HepG2 (cell line): Measurements from ENCODE around the gene HAPLN2. TPM values are rescaled to one million over a fixed set of nuclear protein-coding genes. Genes with fewer than 3 reads are reported as not detected.

Experiments used
- ATF1 ChIP-seq: IDR thresholded peaks from 2 replicates; pipeline ENCODE4 v1.6.1; 2016; ENCODE audit warnings: mild to moderate bottlenecking, control low read depth
- ATM ChIP-seq: fragments of 450-650 bp; IDR thresholded peaks from 2 replicates; pipeline ENCODE4 v1.7.1; 2017; ENCODE audit warnings: mild to moderate bottlenecking, borderline replicate concordance
- CCDC6 ChIP-seq: sonication (generic); formaldehyde crosslinking; IDR thresholded peaks from 2 replicates; pipeline ENCODE4 v1.8.1; 2022; ENCODE audit warnings: mild to moderate bottlenecking, missing genetic modification reagents, moderate library complexity
- CHD2 ChIP-seq: IDR thresholded peaks from 2 replicates; pipeline ENCODE4 v1.6.1; 2011; ENCODE audit warnings: low read depth, low read length, improper control_type of control experiment
- GLMP ChIP-seq: sonication (generic); formaldehyde crosslinking; IDR thresholded peaks from 2 replicates; pipeline ENCODE4 v1.9.0; 2021; ENCODE audit warnings: missing genetic modification reagents, mild to moderate bottlenecking, borderline replicate concordance
- IKZF5 ChIP-seq: IDR thresholded peaks from 2 replicates; pipeline ENCODE4 v1.6.1; 2018; ENCODE audit warnings: missing genetic modification reagents, mild to moderate bottlenecking, missing compliant biosample characterization
- KMT2B ChIP-seq: IDR thresholded peaks from 2 replicates; pipeline ENCODE4 v1.6.1; 2016; ENCODE audit warnings: missing genetic modification reagents, missing compliant biosample characterization
- MEIS1 ChIP-seq: sonication (generic); formaldehyde crosslinking; IDR thresholded peaks from 2 replicates; pipeline ENCODE4 v1.9.0; 2021; ENCODE audit warnings: mild to moderate bottlenecking, missing genetic modification reagents, moderate library complexity, borderline replicate concordance
- MTF1 ChIP-seq: sonication (generic); formaldehyde crosslinking; IDR thresholded peaks from 2 replicates; pipeline ENCODE4 v1.5.0; 2020; ENCODE audit warnings: missing genetic modification reagents
- NFE2L2 ChIP-seq: fragments of 150-350 bp; IDR thresholded peaks from 2 replicates; pipeline ENCODE4 v1.6.1; 2014; ENCODE audit warnings: low read length
- NFYC ChIP-seq: IDR thresholded peaks from 2 replicates; pipeline ENCODE4 v1.6.1; 2016; ENCODE audit warnings: missing genetic modification reagents, missing compliant biosample characterization
- PHF20 ChIP-seq: sonication (generic); formaldehyde crosslinking; IDR thresholded peaks from 2 replicates; pipeline ENCODE4 v1.5.0; 2020; ENCODE audit warnings: mild to moderate bottlenecking, missing genetic modification reagents
- RAD51 ChIP-seq: fragments of 450-650 bp; IDR thresholded peaks from 2 replicates; pipeline ENCODE4 v1.6.1; 2016; ENCODE audit warnings: borderline replicate concordance
- TAF15 ChIP-seq: fragments of 200-400 bp; formaldehyde crosslinking; IDR thresholded peaks from one replicate; pipeline ENCODE4 v1.6.1; 2018; ENCODE audit warnings: mild to moderate bottlenecking, low read depth, low read length; ENCODE audit not compliant: poor library complexity, severe bottlenecking
- THRA ChIP-seq: sonication (generic); formaldehyde crosslinking; IDR thresholded peaks from 2 replicates; pipeline ENCODE4 v1.4.0; 2020; ENCODE audit warnings: missing genetic modification reagents, borderline replicate concordance
- ZBTB46 ChIP-seq: sonication (generic); formaldehyde crosslinking; IDR thresholded peaks from 2 replicates; pipeline ENCODE4 v1.4.0; 2020; ENCODE audit warnings: mild to moderate bottlenecking, missing genetic modification reagents, borderline replicate concordance
- ZNF567 ChIP-seq: sonication (generic); formaldehyde crosslinking; IDR thresholded peaks from 2 replicates; pipeline ENCODE4 v1.8.1; 2023; ENCODE audit warnings: mild to moderate bottlenecking, missing genetic modification reagents, borderline replicate concordance
- ZNF7 ChIP-seq: IDR thresholded peaks from 2 replicates; pipeline ENCODE4 v1.6.1; 2016; ENCODE audit warnings: missing biosample characterization, missing genetic modification reagents
- polyA plus RNA-seq, 8 experiments: library from polyadenylated mRNA; depleted of rRNA in 3 of 8; stranded (reverse) in 7 of 8; unstranded in 1 of 8; fragments of >200 nt; fragmentation: Illumina TruSeq in 4 of 8; extraction: Trizol in 4 of 8; gene quantifications; 2 replicates each; pipeline versions ENCODE4 v1.2.1 to v1.2.3, GENCODE V29; 2011 to 2016; ENCODE audit warnings: low read depth in 4 of 8, missing spikeins in 1 of 8, mixed read lengths in 1 of 8; ENCODE audit not compliant: insufficient read depth in 1 of 8
- total RNA-seq, 5 experiments: library from RNA; depleted of rRNA; stranded (reverse); fragments of >200 nt; fragmentation: Illumina TruSeq; extraction: Trizol; gene quantifications; 2 replicates each; pipeline ENCODE4 v1.2.3, GENCODE V29; 2016; ENCODE audit warnings: low read depth in 1 of 5
- TF ChIP-seq, protein P1 (sequence below): sonication (generic); formaldehyde crosslinking; conservative IDR thresholded peaks from 2 replicates; pipeline ENCODE4 v1.4.0; 2020; ENCODE audit warnings: mild to moderate bottlenecking, missing genetic modification reagents, moderate library complexity
- TF ChIP-seq, protein P2 (sequence below): sonication (generic); formaldehyde crosslinking; IDR thresholded peaks from 2 replicates; pipeline ENCODE4 v1.4.0; 2020; ENCODE audit warnings: mild to moderate bottlenecking, missing genetic modification reagents

HAPLN2 gene
- total and polyA plus RNA-seq, 2 of the 13 experiments (the other 11 are each of a cell fraction or from before 2014, with no cell fraction given), result not detected

DNA sequence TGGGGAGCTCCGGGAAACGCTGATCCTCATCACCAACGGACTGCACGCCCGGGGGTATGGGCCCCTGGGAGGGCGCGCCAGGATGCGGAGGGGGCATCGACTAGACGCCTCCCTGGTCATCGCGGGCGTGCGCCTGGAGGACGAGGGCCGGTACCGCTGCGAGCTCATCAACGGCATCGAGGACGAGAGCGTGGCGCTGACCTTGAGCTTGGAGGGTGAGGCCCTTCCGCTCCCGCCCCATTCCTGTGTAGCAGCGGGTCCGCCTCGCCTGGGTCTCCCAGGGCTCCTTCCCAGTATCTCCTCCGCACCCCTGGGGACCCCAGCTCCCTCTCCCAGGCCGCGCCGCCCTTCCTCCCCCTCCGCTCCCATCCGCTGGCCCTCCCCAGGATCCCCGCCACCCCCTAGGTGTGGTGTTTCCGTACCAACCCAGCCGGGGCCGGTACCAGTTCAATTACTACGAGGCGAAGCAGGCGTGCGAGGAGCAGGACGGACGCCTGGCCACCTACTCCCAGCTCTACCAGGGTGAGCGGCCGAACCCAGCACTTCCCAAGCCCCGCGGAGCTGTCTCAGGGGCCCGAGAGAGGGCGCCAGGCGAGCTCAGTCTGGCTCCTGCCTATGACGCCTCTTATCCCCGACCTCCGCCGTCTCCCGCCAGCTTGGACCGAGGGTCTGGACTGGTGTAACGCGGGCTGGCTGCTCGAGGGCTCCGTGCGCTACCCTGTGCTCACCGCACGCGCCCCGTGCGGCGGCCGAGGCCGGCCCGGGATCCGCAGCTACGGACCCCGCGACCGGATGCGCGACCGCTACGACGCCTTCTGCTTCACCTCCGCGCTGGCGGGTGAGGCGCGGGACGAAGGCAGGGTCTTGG lies 5.0 kb downstream of the HAPLN2 start (continued):
- TF ChIP-seq THRA (CRISPR knock-in tag) (no peak), CCDC6 (CRISPR knock-in tag) (no peak), CHD2 (no peak), ATM (no peak), ZNF567 (CRISPR knock-in tag) (no peak), MEIS1 (CRISPR knock-in tag) (no peak), MTF1 (CRISPR knock-in tag) (no peak), RAD51 (no peak), ZBTB46 (CRISPR knock-in tag) (no peak), KMT2B (CRISPR knock-in tag) (no peak), GLMP (CRISPR knock-in tag) (no peak), NFE2L2 (no peak), IKZF5 (CRISPR knock-in tag) (no peak), NFYC (CRISPR knock-in tag) (no peak), TAF15 (no peak), PHF20 (CRISPR knock-in tag) (no peak), ZNF7 (no peak), ATF1 (CRISPR knock-in tag) (no peak)
- TF ChIP-seq, protein P1, sequence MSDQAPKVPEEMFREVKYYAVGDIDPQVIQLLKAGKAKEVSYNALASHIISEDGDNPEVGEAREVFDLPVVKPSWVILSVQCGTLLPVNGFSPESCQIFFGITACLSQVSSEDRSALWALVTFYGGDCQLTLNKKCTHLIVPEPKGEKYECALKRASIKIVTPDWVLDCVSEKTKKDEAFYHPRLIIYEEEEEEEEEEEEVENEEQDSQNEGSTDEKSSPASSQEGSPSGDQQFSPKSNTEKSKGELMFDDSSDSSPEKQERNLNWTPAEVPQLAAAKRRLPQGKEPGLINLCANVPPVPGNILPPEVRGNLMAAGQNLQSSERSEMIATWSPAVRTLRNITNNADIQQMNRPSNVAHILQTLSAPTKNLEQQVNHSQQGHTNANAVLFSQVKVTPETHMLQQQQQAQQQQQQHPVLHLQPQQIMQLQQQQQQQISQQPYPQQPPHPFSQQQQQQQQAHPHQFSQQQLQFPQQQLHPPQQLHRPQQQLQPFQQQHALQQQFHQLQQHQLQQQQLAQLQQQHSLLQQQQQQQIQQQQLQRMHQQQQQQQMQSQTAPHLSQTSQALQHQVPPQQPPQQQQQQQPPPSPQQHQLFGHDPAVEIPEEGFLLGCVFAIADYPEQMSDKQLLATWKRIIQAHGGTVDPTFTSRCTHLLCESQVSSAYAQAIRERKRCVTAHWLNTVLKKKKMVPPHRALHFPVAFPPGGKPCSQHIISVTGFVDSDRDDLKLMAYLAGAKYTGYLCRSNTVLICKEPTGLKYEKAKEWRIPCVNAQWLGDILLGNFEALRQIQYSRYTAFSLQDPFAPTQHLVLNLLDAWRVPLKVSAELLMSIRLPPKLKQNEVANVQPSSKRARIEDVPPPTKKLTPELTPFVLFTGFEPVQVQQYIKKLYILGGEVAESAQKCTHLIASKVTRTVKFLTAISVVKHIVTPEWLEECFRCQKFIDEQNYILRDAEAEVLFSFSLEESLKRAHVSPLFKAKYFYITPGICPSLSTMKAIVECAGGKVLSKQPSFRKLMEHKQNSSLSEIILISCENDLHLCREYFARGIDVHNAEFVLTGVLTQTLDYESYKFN (CRISPR knock-in tag), result no peak
- TF ChIP-seq, protein P2, sequence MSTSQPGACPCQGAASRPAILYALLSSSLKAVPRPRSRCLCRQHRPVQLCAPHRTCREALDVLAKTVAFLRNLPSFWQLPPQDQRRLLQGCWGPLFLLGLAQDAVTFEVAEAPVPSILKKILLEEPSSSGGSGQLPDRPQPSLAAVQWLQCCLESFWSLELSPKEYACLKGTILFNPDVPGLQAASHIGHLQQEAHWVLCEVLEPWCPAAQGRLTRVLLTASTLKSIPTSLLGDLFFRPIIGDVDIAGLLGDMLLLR (CRISPR knock-in tag), result no peak
